ENCODE results near the gene ARHGAP18. TPM values are rescaled to one million over a fixed set of nuclear protein-coding genes. Genes with fewer than 3 reads are reported as not detected.
A peak's percentile ranks its signal among the peaks of the same experiment; 100 is the strongest.

The ARHGAP18 gene
- total RNA-seq, 4 donors from 2014 or later, result 5.2 to 15.9 (median 7.4) TPM

DNA sequence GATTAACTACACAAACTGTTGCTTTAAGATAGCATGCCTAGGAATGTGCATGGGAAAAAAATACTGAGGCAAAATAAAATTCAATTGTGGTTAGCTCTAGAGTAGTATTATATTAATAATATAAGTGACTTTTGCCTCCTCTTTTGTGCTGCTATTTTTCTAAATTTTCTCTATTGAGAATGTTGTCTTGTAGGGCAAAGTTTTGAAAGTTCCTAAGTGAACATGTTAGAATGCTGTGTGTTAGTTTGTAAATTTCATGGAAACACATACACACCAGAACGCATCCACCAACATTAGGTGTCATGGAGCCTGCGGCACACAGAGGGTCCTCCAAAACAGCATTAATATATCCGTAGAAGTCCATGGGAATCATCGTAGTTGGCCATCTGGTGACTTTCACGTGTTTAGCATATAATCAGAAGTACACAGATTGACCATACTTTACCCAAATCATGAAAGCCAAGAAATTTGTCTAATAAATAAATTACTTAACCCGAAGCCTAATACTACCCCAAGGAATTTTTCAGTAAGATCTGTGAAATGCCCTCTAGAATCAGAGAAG is 25.6 kb downstream of the ARHGAP18 start:
- DNase-seq (ENCODE audit: extremely low spot score), result peak; percentile 10
- H3K27me3 ChIP-seq, result no peaks in the 10 kb centered on the region
- intact Hi-C loops (cut with DNase I), result no loop called here
- WGBS, result 90% methylated on average over 6 of the region's 6 CpGs
- no peaks in the 10 kb centered on the region for H3K36me3 ChIP-seq
- peak overlapping the region; percentile 58 to 68 (median 64) for H3K27ac ChIP-seq (replicated peaks in 1 of 4)
- no peaks in the 10 kb centered on the region for H3K9me3 ChIP-seq
- no peak overlapping the region for H3K4me3 ChIP-seq
- TF ChIP-seq EP300 (IDR thresholded peaks at IDR 0.05), result no peak
- TF ChIP-seq, protein P1, sequence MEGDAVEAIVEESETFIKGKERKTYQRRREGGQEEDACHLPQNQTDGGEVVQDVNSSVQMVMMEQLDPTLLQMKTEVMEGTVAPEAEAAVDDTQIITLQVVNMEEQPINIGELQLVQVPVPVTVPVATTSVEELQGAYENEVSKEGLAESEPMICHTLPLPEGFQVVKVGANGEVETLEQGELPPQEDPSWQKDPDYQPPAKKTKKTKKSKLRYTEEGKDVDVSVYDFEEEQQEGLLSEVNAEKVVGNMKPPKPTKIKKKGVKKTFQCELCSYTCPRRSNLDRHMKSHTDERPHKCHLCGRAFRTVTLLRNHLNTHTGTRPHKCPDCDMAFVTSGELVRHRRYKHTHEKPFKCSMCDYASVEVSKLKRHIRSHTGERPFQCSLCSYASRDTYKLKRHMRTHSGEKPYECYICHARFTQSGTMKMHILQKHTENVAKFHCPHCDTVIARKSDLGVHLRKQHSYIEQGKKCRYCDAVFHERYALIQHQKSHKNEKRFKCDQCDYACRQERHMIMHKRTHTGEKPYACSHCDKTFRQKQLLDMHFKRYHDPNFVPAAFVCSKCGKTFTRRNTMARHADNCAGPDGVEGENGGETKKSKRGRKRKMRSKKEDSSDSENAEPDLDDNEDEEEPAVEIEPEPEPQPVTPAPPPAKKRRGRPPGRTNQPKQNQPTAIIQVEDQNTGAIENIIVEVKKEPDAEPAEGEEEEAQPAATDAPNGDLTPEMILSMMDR (IDR thresholded peaks at IDR 0.05), result no peak
- no peak for TF ChIP-seq POLR2AphosphoS5 (IDR thresholded peaks at IDR 0.05)
- TF ChIP-seq POLR2A (IDR thresholded peaks at IDR 0.05; ENCODE audit: low read depth), result no peak
- peaks cover 0 to 17% (median 14%) of the 10 kb centered on the region in 4 donors for H3K4me1 ChIP-seq

DNA sequence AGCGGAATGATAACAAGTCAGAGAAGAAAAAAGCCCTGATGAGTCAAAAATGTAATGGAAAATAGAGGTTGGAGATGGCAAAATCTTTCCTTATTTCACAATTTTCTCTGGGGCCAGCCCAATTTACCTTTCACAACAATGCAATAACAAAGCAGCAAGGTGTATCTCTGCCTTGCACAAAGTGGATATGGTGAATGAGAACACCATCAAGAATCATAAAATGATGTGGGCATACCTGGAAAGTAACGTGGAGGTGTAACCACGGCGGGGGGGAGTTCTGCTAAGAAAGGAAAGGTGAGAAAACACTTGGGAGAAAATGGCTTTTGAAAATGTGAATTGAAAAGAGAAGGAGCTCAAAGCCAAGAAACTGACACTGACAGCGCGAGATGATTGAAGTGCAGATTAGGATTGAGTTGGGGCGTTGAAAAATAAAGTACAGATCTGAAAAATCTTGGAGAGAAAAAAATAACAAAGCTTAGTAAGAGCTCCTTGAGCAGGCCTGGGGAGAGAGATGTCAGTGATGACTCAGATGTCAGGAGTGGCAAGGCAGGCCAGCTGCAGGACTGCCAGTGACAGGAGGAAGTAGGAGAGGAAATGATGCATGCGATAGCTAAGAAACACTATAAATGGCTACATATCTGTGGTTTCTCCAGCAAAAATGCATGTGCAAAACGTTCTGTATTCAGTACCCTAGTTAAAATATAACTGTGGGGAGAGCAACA is 26.2 kb downstream of the ARHGAP18 start:
- Histone ChIP-seq H3K4me3 (no peak overlapping the region), H3K36me3 (no peaks in the 10 kb centered on the region), H3K27ac (replicated peaks in 1 of 4) (peak overlapping the region; percentile 62 to 68 (median 65)), H3K27me3 (no peaks in the 10 kb centered on the region), H3K4me1 (peaks cover 0 to 17% (median 13%) of the 10 kb centered on the region in 4 donors), H3K9me3 (no peaks in the 10 kb centered on the region)
- TF ChIP-seq POLR2AphosphoS5 (IDR thresholded peaks at IDR 0.05) (peak; percentile 64 to 76), EP300 (IDR thresholded peaks at IDR 0.05) (no peak)
- peak; percentile 91 for DNase-seq (ENCODE audit: extremely low spot score)
- WGBS, result 54% methylated on average over 9 of the region's 9 CpGs
- intact Hi-C loops (cut with DNase I), result no loop called here

DNA sequence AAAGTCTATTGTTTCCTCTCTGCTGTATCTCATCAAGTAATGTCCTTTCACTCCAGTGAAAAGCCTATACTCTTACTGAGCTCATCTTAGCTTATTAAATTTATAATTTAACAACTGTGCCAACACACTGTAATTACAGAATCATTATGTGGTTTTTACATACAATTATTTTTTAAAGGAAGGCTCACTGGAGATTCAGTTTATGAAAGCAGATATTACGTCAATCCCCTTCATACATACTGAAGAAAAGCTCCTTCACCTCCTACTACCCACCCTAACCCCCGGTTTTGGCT is 28.1 kb downstream of the ARHGAP18 start:
- Histone ChIP-seq H3K9me3 (no peaks in the 10 kb centered on the region), H3K4me1 (peaks cover 0 to 17% (median 13%) of the 10 kb centered on the region in 4 donors), H3K27ac (replicated peaks in 1 of 4) (peak overlapping the region in 1 of 4 donors; percentile 20), H3K36me3 (no peaks in the 10 kb centered on the region), H3K27me3 (no peaks in the 10 kb centered on the region), H3K4me3 (no peak overlapping the region)
- intact Hi-C loops (cut with DNase I), result no loop called here
- TF ChIP-seq POLR2A (IDR thresholded peaks at IDR 0.05; ENCODE audit: low read depth), result no peak
- no peak for TF ChIP-seq EP300 (IDR thresholded peaks at IDR 0.05)
- TF ChIP-seq, protein P1 (IDR thresholded peaks at IDR 0.05), result no peak
- TF ChIP-seq POLR2AphosphoS5 (IDR thresholded peaks at IDR 0.05), result no peak
- no peak for DNase-seq (ENCODE audit: extremely low spot score)
- WGBS, result 76% methylated on average over 2 of the region's 2 CpGs

DNA sequence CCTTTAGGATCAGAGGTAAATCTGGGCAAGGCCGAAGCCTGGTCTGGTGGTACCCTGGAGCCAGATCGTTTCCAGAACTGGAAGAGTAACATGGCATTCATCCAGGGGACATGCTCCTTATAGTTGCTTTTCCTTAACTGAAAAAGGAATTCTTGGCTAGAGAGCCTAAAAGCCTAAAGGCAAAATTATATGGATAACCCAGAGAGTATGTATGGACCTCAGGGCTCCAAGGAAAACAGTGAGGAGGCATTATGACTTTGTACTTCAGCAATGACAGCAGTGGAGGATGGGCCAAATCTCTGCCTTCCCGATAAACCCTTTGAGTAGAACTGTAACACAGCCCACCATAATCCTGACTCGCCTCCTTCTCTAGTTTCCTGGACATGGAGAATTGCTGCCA is 29.3 kb downstream of the ARHGAP18 start:
- H3K36me3 ChIP-seq, result no peaks in the 10 kb centered on the region
- no peak overlapping the region for H3K4me3 ChIP-seq
- TF ChIP-seq EP300 (IDR thresholded peaks at IDR 0.05) (no peak), POLR2AphosphoS5 (IDR thresholded peaks at IDR 0.05) (no peak), POLR2A (IDR thresholded peaks at IDR 0.05; ENCODE audit: low read depth) (no peak)
- TF ChIP-seq, protein P1 (IDR thresholded peaks at IDR 0.05), result no peak
- DNase-seq (ENCODE audit: extremely low spot score), result peak; percentile 45
- intact Hi-C loops (cut with DNase I), result no loop called here
- WGBS, result 81% methylated on average over 4 of the region's 4 CpGs
- H3K9me3 ChIP-seq, result no peaks in the 10 kb centered on the region
- no peaks in the 10 kb centered on the region for H3K27me3 ChIP-seq
- no peak overlapping the region for H3K27ac ChIP-seq (replicated peaks in 1 of 4)
- H3K4me1 ChIP-seq, result peaks cover 0 to 17% (median 13%) of the 10 kb centered on the region in 4 donors

DNA sequence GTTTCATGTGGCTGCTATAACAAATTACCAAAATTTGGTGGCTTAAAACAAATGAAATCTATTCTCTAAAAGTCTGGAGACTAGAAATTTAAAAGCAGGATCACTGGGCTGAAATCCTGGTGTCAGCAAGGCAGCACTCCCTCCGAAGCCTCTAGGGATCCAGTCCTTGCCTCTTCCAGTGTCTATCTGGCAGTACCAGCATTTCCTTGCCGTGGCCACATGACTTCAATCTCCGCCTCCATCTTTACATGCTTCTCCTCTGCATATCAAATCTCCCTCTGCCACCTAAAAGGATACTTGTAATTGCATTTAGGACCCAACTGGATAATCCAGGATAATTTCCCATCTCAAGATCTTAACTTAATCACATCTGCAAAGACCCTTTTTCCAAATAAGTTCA is 30.2 kb downstream of the ARHGAP18 start:
- peak; percentile 39 for DNase-seq (ENCODE audit: extremely low spot score)
- no peaks in the 10 kb centered on the region for H3K36me3 ChIP-seq

More for the DNA sequence above, 30.2 kb downstream of the ARHGAP18 start:
- Histone ChIP-seq H3K27me3 (no peaks in the 10 kb centered on the region), H3K9me3 (no peaks in the 10 kb centered on the region), H3K4me1 (peaks cover 0 to 17% (median 13%) of the 10 kb centered on the region in 4 donors), H3K27ac (replicated peaks in 1 of 4) (peak overlapping the region in 2 of 4 donors; percentile 0 to 35), H3K4me3 (no peak overlapping the region)
- 77% methylated on average over 3 of the region's 3 CpGs for WGBS
- TF ChIP-seq EP300 (IDR thresholded peaks at IDR 0.05) (no peak), POLR2A (IDR thresholded peaks at IDR 0.05; ENCODE audit: low read depth) (no peak), POLR2AphosphoS5 (IDR thresholded peaks at IDR 0.05) (no peak)
- TF ChIP-seq, protein P1 (IDR thresholded peaks at IDR 0.05), result no peak
- intact Hi-C loops (cut with DNase I), result no loop called here

All from esophagus muscularis mucosa (tissue), 4 donors.